Coronary artery (tissue), 2 donors: ENCODE measurements around the gene MED12L.

Experiments
- DNase-seq: peaks from one replicate; pipeline ENCODE4 v3.0.0-alpha.2; 2017; ENCODE audit warnings: low spot score
- H3K27ac ChIP-seq, 2 donors: fragments of 200-600 bp; sonication (generic); one replicate each; pipeline ENCODE4 v1.5.1; 2016 to 2019
- H3K4me3 ChIP-seq: fragments of 200-600 bp; sonication (generic); 2 replicates; pipeline ENCODE4 v1.5.1; 2016; ENCODE audit warnings: mild to moderate bottlenecking, moderate library complexity
- CTCF ChIP-seq: fragments of 200-600 bp; sonication (generic); IDR thresholded peaks from one replicate; pipeline ENCODE4 v1.5.1; 2019; ENCODE audit warnings: antibody characterized with exemption

MED12L gene

GRCh38 chr3:151400341-151400740 is 314.9 kb downstream of the MED12L start:
- Histone ChIP-seq H3K27ac (no peak overlapping the region), H3K4me3 (no peak overlapping the region)
- no peak for DNase-seq
- TF ChIP-seq CTCF, result no peak

DNA sequence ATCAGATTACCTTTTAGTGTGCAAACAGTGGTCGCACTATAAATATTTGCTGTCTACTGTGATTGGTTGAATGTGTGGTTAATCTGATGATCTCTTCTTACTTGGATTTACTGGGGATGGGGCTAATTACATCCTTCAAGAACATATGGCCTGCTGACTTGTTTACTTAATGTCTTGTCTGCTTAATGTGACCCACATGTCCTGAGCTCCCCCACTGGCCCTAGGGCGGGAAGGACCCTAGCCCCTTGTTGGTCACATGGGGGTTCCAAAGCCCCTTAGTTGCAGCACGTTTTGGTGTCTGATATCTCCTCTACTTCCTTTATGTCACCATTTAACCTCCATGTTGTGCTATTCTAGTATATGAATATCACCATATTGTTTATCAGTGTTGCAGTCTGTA is 316.9 kb downstream of the MED12L start:
- DNase-seq, result no peak
- H3K27ac ChIP-seq, result no peak overlapping the region
- no peak overlapping the region for H3K4me3 ChIP-seq
- no peak for TF ChIP-seq CTCF

- TF ChIP-seq CTCF, result no peak
- Histone ChIP-seq H3K27ac (no peak overlapping the region), H3K4me3 (no peak overlapping the region)
- DNase-seq, result no peak
Observed at GRCh38 chr3:151403246-151403645, 317.8 kb downstream of the MED12L start.

GRCh38 chr3:151404316-151404715 is 318.9 kb downstream of the MED12L start:
- Histone ChIP-seq H3K27ac (no peak overlapping the region), H3K4me3 (no peak overlapping the region)
- TF ChIP-seq CTCF, result no peak
- DNase-seq, result no peak

DNA sequence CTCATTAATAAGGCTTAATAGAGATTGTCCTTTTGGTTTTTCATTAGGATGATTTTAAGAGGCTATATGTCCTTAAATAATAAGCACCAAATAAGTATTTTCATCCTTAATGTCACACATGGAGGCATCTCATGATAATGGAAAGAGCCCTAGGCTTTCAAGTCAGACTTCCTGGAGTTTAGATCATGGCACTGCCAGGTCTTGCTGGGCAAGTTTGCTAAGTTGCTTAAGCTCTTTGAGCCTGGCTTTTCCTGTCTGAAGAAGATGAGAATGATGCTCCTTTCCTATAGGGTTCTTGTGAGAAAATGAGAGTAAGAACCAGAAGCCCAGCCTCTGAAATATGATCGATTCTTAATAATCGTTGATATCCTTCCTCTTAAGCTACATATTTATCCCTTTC is 322.5 kb downstream of the MED12L start:
- Histone ChIP-seq H3K27ac (no peak overlapping the region), H3K4me3 (no peak overlapping the region)
- no peak for DNase-seq
- TF ChIP-seq CTCF, result no peak

- no peak for DNase-seq
- TF ChIP-seq CTCF, result no peak
- Histone ChIP-seq H3K4me3 (no peak overlapping the region), H3K27ac (no peak overlapping the region)
Observed at GRCh38 chr3:151410891-151411559, 325.6 kb downstream of the MED12L start.

DNA sequence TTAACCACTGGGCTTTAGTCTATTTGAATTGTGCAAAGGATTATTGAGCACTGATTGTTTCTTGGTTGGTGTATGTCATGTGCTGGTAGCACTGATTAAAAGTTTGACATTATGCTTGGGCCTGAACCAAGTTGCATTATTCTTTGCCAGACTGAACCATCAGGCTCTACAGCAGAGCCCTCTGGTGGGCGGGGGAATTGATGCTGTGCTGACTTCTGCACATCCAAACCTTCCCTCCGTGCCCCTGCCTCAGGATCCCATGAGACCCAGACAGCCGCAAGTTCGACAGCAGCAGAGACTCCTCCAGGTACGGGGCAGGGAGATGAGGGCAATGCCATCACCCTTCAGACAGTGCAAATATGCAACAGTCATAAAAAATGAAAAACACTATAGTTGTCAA is 327.5 kb downstream of the MED12L start:
- DNase-seq, result no peak
- no peak for TF ChIP-seq CTCF
- Histone ChIP-seq H3K27ac (no peak overlapping the region), H3K4me3 (no peak overlapping the region)
